Upper lobe of left lung (tissue), 6 donors: ENCODE results near the gene INHBC. TPM values are rescaled to one million over a fixed set of nuclear protein-coding genes. Genes with fewer than 3 reads are reported as not detected.

Experiments
- ATAC-seq, 2 donors: fragments of 200-7000 bp; cut with Tn5 transposase; one replicate each; pipeline ENCODE4 v1.9.1; 2022; ENCODE audit warnings: mild to moderate bottlenecking in 2 of 2, moderate library complexity in 2 of 2; ENCODE audit not compliant: low FRiP score in 2 of 2
- DNase-seq, 2 donors: peaks; one replicate each; pipeline ENCODE4 v3.0.0-alpha.2; 2019 to 2020
- H3K27ac ChIP-seq, 4 donors: fragments of 200-600 bp; sonication (generic); one replicate each; pipeline ENCODE4 v1.5.1; 2016 to 2019
- H3K27me3 ChIP-seq, 4 donors: fragments of 200-600 bp; sonication (generic); one replicate each; pipeline ENCODE4 v1.5.1; 2017 to 2019
- H3K36me3 ChIP-seq, 4 donors: fragments of 200-600 bp; sonication (generic); one replicate each; pipeline ENCODE4 v1.5.1; 2016 to 2019
- H3K4me1 ChIP-seq, 4 donors: fragments of 200-600 bp; sonication (generic); one replicate each; pipeline ENCODE4 v1.5.1; 2018 to 2019
- H3K4me3 ChIP-seq, 4 donors: fragments of 200-600 bp; sonication (generic); one replicate each; pipeline ENCODE4 v1.5.1; 2017 to 2019; ENCODE audit warnings: mild to moderate bottlenecking in 2 of 4, moderate library complexity in 1 of 4
- H3K9me3 ChIP-seq, 4 donors: fragments of 200-600 bp; sonication (generic); one replicate each; pipeline ENCODE4 v1.5.1; 2018 to 2019
- EP300 ChIP-seq, 4 donors: sonication (generic); formaldehyde crosslinking; IDR thresholded peaks; one replicate each; pipeline ENCODE4 v1.5.1; 2017; ENCODE audit warnings: antibody characterized with exemption in 4 of 4, control low read depth in 2 of 4
- POLR2A ChIP-seq, 4 donors: fragments of 450-650 bp; IDR thresholded peaks; one replicate each; pipeline ENCODE4 v1.5.1; 2016 to 2017; ENCODE audit warnings: antibody characterized with exemption in 4 of 4, mild to moderate bottlenecking in 2 of 4
- POLR2AphosphoS5 ChIP-seq, 2 donors: sonication (generic); formaldehyde crosslinking; IDR thresholded peaks; one replicate each; pipeline ENCODE4 v1.5.1; 2017; ENCODE audit warnings: antibody characterized with exemption in 2 of 2
- WGBS, 2 donors: methylation state at CpG; one replicate each; pipeline ENCODE4 v1.1.5; 2017 to 2018; 5-methylcytosine and 5-hydroxymethylcytosine counted together
- total RNA-seq, 6 donors: library from RNA; depleted of rRNA in 4 of 6; stranded (reverse); fragments of >200 nt in 4 of 6; gene quantifications; one replicate each; pipeline versions ENCODE4 v1.1.0 to v1.2.1, GENCODE V29; 2016 to 2021
- TF ChIP-seq, protein P1 (sequence below), 6 experiments: fragments of 450-650 bp in 4 of 6; fragments of 200-600 bp in 2 of 6; sonication (generic) in 2 of 6; IDR thresholded peaks; one replicate each; pipeline ENCODE4 v1.5.1; 2016 to 2019; ENCODE audit warnings: antibody characterized with exemption in 6 of 6
- donor health status: DM: no; HTN: no; CAD: no; lungs with moderate emphysema.
- donor health status: DM: no; HTN: yes; CAD: no; lungs with severe emphysema.

INHBC gene
- total RNA-seq, 6 donors from 2014 or later = not detected

DNA sequence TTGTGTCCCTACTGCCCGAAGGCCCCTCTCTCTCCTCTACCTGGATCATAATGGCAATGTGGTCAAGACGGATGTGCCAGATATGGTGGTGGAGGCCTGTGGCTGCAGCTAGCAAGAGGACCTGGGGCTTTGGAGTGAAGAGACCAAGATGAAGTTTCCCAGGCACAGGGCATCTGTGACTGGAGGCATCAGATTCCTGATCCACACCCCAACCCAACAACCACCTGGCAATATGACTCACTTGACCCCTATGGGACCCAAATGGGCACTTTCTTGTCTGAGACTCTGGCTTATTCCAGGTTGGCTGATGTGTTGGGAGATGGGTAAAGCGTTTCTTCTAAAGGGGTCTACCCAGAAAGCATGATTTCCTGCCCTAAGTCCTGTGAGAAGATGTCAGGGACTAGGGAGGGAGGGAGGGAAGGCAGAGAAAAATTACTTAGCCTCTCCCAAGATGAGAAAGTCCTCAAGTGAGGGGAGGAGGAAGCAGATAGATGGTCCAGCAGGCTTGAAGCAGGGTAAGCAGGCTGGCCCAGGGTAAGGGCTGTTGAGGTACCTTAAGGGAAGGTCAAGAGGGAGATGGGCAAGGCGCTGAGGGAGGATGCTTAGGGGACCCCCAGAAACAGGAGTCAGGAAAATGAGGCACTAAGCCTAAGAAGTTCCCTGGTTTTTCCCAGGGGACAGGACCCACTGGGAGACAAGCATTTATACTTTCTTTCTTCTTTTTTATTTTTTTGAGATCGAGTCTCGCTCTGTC, 22.3 kb downstream of the INHBC start:
- Histone ChIP-seq H3K4me1 (peaks cover 23 to 42% (median 31%) of the 10 kb centered on the region in 4 donors), H3K27ac (no peak overlapping the region), H3K9me3 (no peaks in the 10 kb centered on the region), H3K36me3 (no peaks in the 10 kb centered on the region), H3K27me3 (peaks cover 0 to 9% (median 4%) of the 10 kb centered on the region in 4 donors), H3K4me3 (no peak overlapping the region)
- DNase-seq = no peak
- 93 to 96% methylated on average over 6 of the region's 6 CpGs for WGBS, 2 donors
- ATAC-seq = no peak
- no peak for TF ChIP-seq EP300 (IDR thresholded peaks at IDR 0.05)
- TF ChIP-seq, protein P1, sequence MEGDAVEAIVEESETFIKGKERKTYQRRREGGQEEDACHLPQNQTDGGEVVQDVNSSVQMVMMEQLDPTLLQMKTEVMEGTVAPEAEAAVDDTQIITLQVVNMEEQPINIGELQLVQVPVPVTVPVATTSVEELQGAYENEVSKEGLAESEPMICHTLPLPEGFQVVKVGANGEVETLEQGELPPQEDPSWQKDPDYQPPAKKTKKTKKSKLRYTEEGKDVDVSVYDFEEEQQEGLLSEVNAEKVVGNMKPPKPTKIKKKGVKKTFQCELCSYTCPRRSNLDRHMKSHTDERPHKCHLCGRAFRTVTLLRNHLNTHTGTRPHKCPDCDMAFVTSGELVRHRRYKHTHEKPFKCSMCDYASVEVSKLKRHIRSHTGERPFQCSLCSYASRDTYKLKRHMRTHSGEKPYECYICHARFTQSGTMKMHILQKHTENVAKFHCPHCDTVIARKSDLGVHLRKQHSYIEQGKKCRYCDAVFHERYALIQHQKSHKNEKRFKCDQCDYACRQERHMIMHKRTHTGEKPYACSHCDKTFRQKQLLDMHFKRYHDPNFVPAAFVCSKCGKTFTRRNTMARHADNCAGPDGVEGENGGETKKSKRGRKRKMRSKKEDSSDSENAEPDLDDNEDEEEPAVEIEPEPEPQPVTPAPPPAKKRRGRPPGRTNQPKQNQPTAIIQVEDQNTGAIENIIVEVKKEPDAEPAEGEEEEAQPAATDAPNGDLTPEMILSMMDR (IDR thresholded peaks at IDR 0.05) = no peak
- no peak for TF ChIP-seq POLR2AphosphoS5 (IDR thresholded peaks at IDR 0.05)

DNA sequence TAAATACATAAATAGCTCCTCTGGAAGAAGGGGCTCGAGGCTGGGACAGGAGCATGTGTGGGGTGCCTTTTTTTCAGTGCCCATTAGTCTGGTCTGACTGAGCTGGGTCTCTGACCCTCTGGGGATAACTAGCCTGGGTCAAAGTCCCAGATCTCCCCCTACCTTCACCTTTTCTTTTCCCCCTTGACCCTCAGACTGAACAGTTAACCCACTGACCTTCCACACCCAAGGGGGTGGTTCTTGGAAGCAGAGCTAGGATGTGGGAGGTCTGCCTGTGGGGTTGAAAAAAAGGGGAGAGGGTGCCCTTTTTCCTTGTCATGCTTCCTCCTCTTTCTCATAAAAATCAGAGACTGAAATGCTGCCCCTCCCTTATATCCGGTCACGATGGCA, 24.1 kb downstream of the INHBC start:
- TF ChIP-seq POLR2A (IDR thresholded peaks at IDR 0.05) = no peak
- no peak for TF ChIP-seq POLR2AphosphoS5 (IDR thresholded peaks at IDR 0.05)
- TF ChIP-seq EP300 (IDR thresholded peaks at IDR 0.05) = no peak
- WGBS, 2 donors = 22 to 26% methylated on average over 3 of the region's 3 CpGs

DNA sequence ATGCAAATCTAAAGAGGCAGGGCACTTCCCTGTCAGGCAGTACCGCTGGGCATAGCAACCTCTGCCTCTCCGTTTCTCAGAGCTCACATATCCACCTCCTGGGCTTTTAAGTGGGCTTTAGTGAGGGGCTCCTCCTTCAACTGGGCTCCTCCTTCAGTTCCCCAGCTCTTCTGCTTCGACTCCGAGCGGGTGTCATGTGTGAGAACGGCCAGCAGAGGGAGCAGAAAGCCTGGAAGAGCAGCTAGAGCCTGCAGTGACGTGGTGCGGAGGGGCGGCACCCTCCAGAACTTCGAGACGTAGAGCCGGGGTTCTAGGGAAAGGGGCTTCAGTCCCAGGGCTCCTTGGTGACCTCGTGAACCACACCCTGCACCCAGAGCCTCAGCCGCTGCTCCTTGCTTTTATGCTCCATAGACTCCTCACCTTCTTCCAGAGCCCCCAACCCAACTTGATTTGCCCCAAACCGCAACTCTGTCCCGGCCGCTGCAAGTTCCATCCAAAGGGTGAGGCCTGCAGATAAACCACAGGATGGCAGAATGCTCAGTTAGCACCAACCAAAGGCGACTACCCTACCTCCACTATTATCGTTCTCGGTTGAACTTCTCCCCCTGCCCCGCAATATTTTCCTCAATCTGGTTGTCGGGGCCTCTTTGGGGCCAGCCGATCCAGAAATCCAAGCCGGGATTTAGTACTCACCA, 24.6 kb downstream of the INHBC start:
- no peaks in the 10 kb centered on the region for H3K9me3 ChIP-seq
- WGBS, 2 donors = 0% methylated on average over 21 to 24 of the region's 24 CpGs
- ATAC-seq (peak; percentile 90 to 91), DNase-seq (peak; percentile 90 to 94)
- no peaks in the 10 kb centered on the region for H3K36me3 ChIP-seq
- peaks cover 33 to 45% (median 38%) of the 10 kb centered on the region in 4 donors for H3K4me1 ChIP-seq
- H3K4me3 ChIP-seq = peak overlapping the region; percentile 58 to 81 (median 78)
- peaks cover 0 to 9% (median 4%) of the 10 kb centered on the region in 4 donors for H3K27me3 ChIP-seq
- TF ChIP-seq POLR2AphosphoS5 (IDR thresholded peaks at IDR 0.05) (peak; percentile 2 to 33), POLR2A (IDR thresholded peaks at IDR 0.05) (peak in 1 of 4 donors; percentile 55), EP300 (IDR thresholded peaks at IDR 0.05) (no peak)
- TF ChIP-seq, protein P1 (IDR thresholded peaks at IDR 0.05) = peak; percentile 96 to 99 (median 97)
- peak overlapping the region; percentile 51 to 86 (median 68) for H3K27ac ChIP-seq

More for the DNA sequence above, 24.1 kb downstream of the INHBC start:
- Histone ChIP-seq H3K27me3 (peaks cover 0 to 9% (median 4%) of the 10 kb centered on the region in 4 donors), H3K36me3 (no peaks in the 10 kb centered on the region), H3K4me1 (peaks cover 33 to 45% (median 38%) of the 10 kb centered on the region in 4 donors), H3K27ac (peak overlapping the region; percentile 51 to 86 (median 68)), H3K9me3 (no peaks in the 10 kb centered on the region), H3K4me3 (peak overlapping the region in 3 of 4 donors; percentile 58 to 79 (median 77))
- ATAC-seq = no peak
- no peak for DNase-seq

DNA sequence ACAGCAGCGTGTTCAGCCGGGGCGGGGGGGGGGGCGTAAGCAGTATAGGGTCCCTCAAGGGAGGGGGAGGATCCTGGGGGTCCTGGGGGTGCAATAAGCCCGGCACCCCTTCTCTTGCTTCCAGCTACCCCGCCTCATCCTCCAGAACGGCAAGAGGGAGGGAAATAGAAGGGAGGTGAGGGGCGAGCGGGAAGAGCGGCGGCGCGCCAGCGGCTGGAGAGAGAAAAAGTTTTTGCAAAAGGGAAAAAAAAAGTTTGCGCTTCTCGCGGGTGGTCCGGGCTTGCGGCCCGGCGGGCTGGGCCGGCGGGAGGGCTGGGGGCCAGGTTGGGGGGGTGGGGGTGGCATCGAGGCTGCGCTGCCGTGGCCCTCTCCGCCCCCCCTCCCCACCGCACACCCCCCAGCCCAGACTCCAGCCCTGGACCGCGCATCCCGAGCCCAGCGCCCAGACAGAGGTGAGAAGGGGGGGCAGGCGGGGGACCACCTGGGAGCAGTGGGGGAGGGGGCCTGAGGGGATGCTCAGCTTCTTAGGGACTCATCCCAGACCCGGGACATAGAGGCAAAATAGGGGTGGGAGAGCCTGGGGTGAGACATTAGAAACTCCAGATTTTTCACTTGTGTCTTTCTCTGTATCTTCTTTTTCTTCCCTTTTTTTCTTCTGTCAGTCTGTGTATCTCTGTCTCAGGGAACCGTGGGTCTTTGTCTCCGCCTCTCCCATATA, 25.3 kb downstream of the INHBC start, which contains the start of gene GLI1:
GLI1 (plus strand) TSS at position 36 of the 718 bp plus-strand sequence. CDS start 3,907 bp downstream, outside the sequence.
- DNase-seq = peak in 1 of 2 donors; percentile 88
- H3K27ac ChIP-seq = peak within 1 kb of the TSS; percentile 51 to 86 (median 68)
- peak within 1 kb of the TSS; percentile 58 to 81 (median 78) for H3K4me3 ChIP-seq
- H3K9me3 ChIP-seq = no peaks in the 10 kb centered on the region
- WGBS, 2 donors = 2 to 3% methylated on average over 28 to 30 of the region's 36 CpGs
- H3K27me3 ChIP-seq = peaks cover 0 to 9% (median 4%) of the 10 kb centered on the region in 4 donors
- ATAC-seq = no peak
- peaks cover 33 to 45% (median 38%) of the 10 kb centered on the region in 4 donors for H3K4me1 ChIP-seq
- TF ChIP-seq, protein P1 (IDR thresholded peaks at IDR 0.05) = no peak
- TF ChIP-seq POLR2A (IDR thresholded peaks at IDR 0.05) = no peak
- TF ChIP-seq POLR2AphosphoS5 (IDR thresholded peaks at IDR 0.05) = no peak
- no peak for TF ChIP-seq EP300 (IDR thresholded peaks at IDR 0.05)
- H3K36me3 ChIP-seq = no peaks in the 10 kb centered on the region
